SK-N-SH treated with all-trans-retinoic acid at 6 μM for 48 hours (cell line): ENCODE results near the gene DNAJC15.

Experiments used
- ATAC-seq: fragments of 200-7000 bp; cut with Tn5 transposase; 3 replicates; pipeline ENCODE4 v1.9.1; 2020; ENCODE audit warnings: mild to moderate bottlenecking, moderate library complexity
- BACH2 ChIP-seq: fragments of 250-450 bp; sonication (Bioruptor Pico); IDR thresholded peaks from 2 replicates; pipeline ENCODE4 v1.9.0; 2021; ENCODE audit warnings: mild to moderate bottlenecking, borderline replicate concordance
- CSDC2 ChIP-seq: fragments of 250-450 bp; sonication (Bioruptor Pico); IDR thresholded peaks from 2 replicates; pipeline ENCODE4 v1.5.0; 2020; ENCODE audit warnings: mild to moderate bottlenecking, moderate library complexity
- ESRRG ChIP-seq: fragments of 250-450 bp; sonication (Bioruptor Pico); IDR thresholded peaks from 2 replicates; pipeline ENCODE4 v1.6.1; 2021; ENCODE audit warnings: mild to moderate bottlenecking
- GLIS3 ChIP-seq: fragments of 250-450 bp; sonication (Bioruptor Pico); IDR thresholded peaks from 2 replicates; pipeline ENCODE4 v1.5.0; 2020; ENCODE audit warnings: mild to moderate bottlenecking, moderate library complexity
- ISL1 ChIP-seq: fragments of 250-450 bp; sonication (Bioruptor Pico); IDR thresholded peaks from 2 replicates; pipeline ENCODE4 v2.1.2; 2022; ENCODE audit warnings: mild to moderate bottlenecking, moderate library complexity
- OSR1 ChIP-seq: fragments of 250-450 bp; sonication (Bioruptor Pico); IDR thresholded peaks from 2 replicates; pipeline ENCODE4 v1.8.0; 2022; ENCODE audit warnings: moderate library complexity, mild to moderate bottlenecking, inconsistent platforms
- PPARA ChIP-seq: fragments of 250-450 bp; sonication (Bioruptor Pico); IDR thresholded peaks from 2 replicates; pipeline ENCODE4 v1.5.0; 2020; ENCODE audit warnings: mild to moderate bottlenecking, borderline replicate concordance
- RARB ChIP-seq: fragments of 250-450 bp; sonication (Bioruptor Pico); IDR thresholded peaks from 2 replicates; pipeline ENCODE4 v1.8.0; 2021; ENCODE audit warnings: mild to moderate bottlenecking, moderate library complexity
- SNAI2 ChIP-seq: fragments of 250-450 bp; sonication (Bioruptor Pico); IDR thresholded peaks from 2 replicates; pipeline ENCODE4 v1.5.0; 2020; ENCODE audit warnings: mild to moderate bottlenecking, moderate library complexity
- TCF4 ChIP-seq: fragments of 250-450 bp; sonication (Bioruptor Pico); IDR thresholded peaks from 2 replicates; pipeline ENCODE4 v1.8.0; 2021; ENCODE audit warnings: mild to moderate bottlenecking, moderate library complexity, borderline replicate concordance
- TOX ChIP-seq: fragments of 250-450 bp; sonication (Bioruptor Pico); IDR thresholded peaks from 2 replicates; pipeline ENCODE4 v1.8.0; 2021; ENCODE audit warnings: mild to moderate bottlenecking, moderate library complexity, borderline replicate concordance
- ZFP3 ChIP-seq: fragments of 250-450 bp; sonication (Bioruptor Pico); IDR thresholded peaks from 2 replicates; pipeline ENCODE4 v1.5.0; 2020; ENCODE audit warnings: mild to moderate bottlenecking, moderate library complexity
- ZNF565 ChIP-seq: fragments of 450-650 bp; formaldehyde crosslinking; conservative IDR thresholded peaks from 2 replicates; pipeline ENCODE4 v1.5.0; 2020; ENCODE audit warnings: low read depth, mild to moderate bottlenecking, moderate library complexity
- ZNF70 ChIP-seq: fragments of 450-650 bp; formaldehyde crosslinking; IDR thresholded peaks from 2 replicates; pipeline ENCODE4 v1.5.0; 2020; ENCODE audit warnings: mild to moderate bottlenecking, moderate library complexity
- TF ChIP-seq, protein P1 (sequence below): fragments of 250-450 bp; sonication (Bioruptor Pico); IDR thresholded peaks from 2 replicates; pipeline ENCODE4 v1.5.1; 2021; ENCODE audit warnings: mild to moderate bottlenecking, moderate library complexity
- TF ChIP-seq, protein P2 (sequence below): fragments of 250-450 bp; sonication (Bioruptor Pico); IDR thresholded peaks from 2 replicates; pipeline ENCODE4 v1.5.0; 2020; ENCODE audit warnings: mild to moderate bottlenecking, moderate library complexity
- TF ChIP-seq, protein P3 (sequence below): fragments of 250-450 bp; sonication (Bioruptor Pico); IDR thresholded peaks from 2 replicates; pipeline ENCODE4 v1.8.0; 2020; ENCODE audit warnings: mild to moderate bottlenecking, moderate library complexity, borderline replicate concordance
- TF ChIP-seq, protein P4 (sequence below): fragments of 250-450 bp; sonication (Bioruptor Pico); IDR thresholded peaks from 2 replicates; pipeline ENCODE4 v1.5.1; 2020; ENCODE audit warnings: low read depth, mild to moderate bottlenecking, moderate library complexity
- TF ChIP-seq, protein P5 (sequence below): fragments of 250-450 bp; sonication (Bioruptor Pico); IDR thresholded peaks from 2 replicates; pipeline ENCODE4 v1.8.0; 2021; ENCODE audit warnings: low read depth, mild to moderate bottlenecking, moderate library complexity, borderline replicate concordance

Gene DNAJC15

DNA sequence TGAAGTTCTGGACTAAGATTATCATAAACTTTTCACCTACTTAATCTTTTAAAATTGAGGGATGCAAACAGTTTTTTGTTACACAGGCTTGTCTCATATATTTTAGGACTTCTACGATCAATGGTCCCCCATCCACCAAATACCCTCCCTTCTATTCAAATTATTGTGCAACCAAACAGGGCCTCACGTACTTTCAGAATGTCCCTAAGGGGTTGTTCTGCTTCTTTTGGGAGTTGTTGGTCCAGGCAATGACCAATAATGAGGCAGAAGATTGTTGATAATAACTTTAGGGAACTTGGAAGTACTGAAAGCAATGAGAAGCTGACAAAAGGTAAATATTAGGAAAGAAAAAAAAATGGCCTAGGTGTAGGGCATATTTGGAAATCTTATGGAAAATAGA lies 2.9 kb downstream of the DNAJC15 start:
- no peak for ATAC-seq
- TF ChIP-seq ZNF70 (CRISPR knock-in tag) (no peak), TOX (no peak), SNAI2 (CRISPR knock-in tag) (no peak)
- TF ChIP-seq, protein P1, sequence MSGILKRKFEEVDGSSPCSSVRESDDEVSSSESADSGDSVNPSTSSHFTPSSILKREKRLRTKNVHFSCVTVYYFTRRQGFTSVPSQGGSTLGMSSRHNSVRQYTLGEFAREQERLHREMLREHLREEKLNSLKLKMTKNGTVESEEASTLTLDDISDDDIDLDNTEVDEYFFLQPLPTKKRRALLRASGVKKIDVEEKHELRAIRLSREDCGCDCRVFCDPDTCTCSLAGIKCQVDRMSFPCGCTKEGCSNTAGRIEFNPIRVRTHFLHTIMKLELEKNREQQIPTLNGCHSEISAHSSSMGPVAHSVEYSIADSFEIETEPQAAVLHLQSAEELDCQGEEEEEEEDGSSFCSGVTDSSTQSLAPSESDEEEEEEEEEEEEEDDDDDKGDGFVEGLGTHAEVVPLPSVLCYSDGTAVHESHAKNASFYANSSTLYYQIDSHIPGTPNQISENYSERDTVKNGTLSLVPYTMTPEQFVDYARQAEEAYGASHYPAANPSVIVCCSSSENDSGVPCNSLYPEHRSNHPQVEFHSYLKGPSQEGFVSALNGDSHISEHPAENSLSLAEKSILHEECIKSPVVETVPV = no peak
- TF ChIP-seq, protein P2, sequence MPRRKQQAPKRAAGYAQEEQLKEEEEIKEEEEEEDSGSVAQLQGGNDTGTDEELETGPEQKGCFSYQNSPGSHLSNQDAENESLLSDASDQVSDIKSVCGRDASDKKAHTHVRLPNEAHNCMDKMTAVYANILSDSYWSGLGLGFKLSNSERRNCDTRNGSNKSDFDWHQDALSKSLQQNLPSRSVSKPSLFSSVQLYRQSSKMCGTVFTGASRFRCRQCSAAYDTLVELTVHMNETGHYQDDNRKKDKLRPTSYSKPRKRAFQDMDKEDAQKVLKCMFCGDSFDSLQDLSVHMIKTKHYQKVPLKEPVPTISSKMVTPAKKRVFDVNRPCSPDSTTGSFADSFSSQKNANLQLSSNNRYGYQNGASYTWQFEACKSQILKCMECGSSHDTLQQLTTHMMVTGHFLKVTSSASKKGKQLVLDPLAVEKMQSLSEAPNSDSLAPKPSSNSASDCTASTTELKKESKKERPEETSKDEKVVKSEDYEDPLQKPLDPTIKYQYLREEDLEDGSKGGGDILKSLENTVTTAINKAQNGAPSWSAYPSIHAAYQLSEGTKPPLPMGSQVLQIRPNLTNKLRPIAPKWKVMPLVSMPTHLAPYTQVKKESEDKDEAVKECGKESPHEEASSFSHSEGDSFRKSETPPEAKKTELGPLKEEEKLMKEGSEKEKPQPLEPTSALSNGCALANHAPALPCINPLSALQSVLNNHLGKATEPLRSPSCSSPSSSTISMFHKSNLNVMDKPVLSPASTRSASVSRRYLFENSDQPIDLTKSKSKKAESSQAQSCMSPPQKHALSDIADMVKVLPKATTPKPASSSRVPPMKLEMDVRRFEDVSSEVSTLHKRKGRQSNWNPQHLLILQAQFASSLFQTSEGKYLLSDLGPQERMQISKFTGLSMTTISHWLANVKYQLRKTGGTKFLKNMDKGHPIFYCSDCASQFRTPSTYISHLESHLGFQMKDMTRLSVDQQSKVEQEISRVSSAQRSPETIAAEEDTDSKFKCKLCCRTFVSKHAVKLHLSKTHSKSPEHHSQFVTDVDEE (CRISPR knock-in tag) = no peak

DNA sequence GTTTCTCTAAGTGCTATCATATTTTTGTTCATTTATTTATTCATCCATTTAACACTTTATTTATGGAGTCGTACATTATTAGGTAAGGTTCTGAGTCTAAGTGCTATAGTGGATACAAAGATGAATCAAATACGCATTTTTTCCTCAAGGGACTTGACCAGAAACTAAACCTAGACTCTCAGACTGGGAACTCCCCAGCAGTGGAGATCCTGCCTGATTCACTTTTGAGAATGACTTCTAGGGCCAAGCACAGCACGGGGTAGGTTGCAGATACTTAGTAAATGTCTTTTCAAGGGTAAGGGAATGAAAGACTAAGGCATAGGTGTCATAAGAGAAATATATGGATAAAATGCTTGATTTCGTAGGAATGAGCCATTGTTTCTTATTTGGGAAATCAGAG lies 7.2 kb downstream of the DNAJC15 start:
- TF ChIP-seq OSR1 (CRISPR knock-in tag) = no peak
- TF ChIP-seq RARB = no peak
- TF ChIP-seq TCF4 (CRISPR knock-in tag) = no peak
- TF ChIP-seq, protein P3, sequence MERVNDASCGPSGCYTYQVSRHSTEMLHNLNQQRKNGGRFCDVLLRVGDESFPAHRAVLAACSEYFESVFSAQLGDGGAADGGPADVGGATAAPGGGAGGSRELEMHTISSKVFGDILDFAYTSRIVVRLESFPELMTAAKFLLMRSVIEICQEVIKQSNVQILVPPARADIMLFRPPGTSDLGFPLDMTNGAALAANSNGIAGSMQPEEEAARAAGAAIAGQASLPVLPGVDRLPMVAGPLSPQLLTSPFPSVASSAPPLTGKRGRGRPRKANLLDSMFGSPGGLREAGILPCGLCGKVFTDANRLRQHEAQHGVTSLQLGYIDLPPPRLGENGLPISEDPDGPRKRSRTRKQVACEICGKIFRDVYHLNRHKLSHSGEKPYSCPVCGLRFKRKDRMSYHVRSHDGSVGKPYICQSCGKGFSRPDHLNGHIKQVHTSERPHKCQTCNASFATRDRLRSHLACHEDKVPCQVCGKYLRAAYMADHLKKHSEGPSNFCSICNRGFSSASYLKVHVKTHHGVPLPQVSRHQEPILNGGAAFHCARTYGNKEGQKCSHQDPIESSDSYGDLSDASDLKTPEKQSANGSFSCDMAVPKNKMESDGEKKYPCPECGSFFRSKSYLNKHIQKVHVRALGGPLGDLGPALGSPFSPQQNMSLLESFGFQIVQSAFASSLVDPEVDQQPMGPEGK = no peak
- no peak for TF ChIP-seq SNAI2 (CRISPR knock-in tag)
- no peak for TF ChIP-seq ESRRG
- no peak for TF ChIP-seq ZFP3 (CRISPR knock-in tag)
- no peak for TF ChIP-seq PPARA (CRISPR knock-in tag)
- TF ChIP-seq, protein P4, sequence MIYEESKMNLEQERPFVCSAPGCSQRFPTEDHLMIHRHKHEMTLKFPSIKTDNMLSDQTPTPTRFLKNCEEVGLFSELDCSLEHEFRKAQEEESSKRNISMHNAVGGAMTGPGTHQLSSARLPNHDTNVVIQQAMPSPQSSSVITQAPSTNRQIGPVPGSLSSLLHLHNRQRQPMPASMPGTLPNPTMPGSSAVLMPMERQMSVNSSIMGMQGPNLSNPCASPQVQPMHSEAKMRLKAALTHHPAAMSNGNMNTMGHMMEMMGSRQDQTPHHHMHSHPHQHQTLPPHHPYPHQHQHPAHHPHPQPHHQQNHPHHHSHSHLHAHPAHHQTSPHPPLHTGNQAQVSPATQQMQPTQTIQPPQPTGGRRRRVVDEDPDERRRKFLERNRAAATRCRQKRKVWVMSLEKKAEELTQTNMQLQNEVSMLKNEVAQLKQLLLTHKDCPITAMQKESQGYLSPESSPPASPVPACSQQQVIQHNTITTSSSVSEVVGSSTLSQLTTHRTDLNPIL (CRISPR knock-in tag) = no peak
- no peak for TF ChIP-seq ISL1 (CRISPR knock-in tag)
- no peak for TF ChIP-seq CSDC2 (CRISPR knock-in tag)
- no peak for TF ChIP-seq TOX
- no peak for TF ChIP-seq BACH2 (CRISPR knock-in tag)
- TF ChIP-seq, protein P2 (CRISPR knock-in tag) = no peak
- TF ChIP-seq, protein P5, sequence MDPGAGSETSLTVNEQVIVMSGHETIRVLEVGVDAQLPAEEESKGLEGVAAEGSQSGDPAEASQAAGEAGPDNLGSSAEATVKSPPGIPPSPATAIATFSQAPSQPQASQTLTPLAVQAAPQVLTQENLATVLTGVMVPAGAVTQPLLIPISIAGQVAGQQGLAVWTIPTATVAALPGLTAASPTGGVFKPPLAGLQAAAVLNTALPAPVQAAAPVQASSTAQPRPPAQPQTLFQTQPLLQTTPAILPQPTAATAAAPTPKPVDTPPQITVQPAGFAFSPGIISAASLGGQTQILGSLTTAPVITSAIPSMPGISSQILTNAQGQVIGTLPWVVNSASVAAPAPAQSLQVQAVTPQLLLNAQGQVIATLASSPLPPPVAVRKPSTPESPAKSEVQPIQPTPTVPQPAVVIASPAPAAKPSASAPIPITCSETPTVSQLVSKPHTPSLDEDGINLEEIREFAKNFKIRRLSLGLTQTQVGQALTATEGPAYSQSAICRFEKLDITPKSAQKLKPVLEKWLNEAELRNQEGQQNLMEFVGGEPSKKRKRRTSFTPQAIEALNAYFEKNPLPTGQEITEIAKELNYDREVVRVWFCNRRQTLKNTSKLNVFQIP (CRISPR knock-in tag) = no peak
- TF ChIP-seq ZNF565 (CRISPR knock-in tag) = no peak
- TF ChIP-seq GLIS3 = no peak
- TF ChIP-seq, protein P1 = no peak
- no peak for ATAC-seq
